Activated CD4-positive, alpha-beta T cell treated with anti-CD3 and anti-CD28 coated beads for 1 hour (primary cell): ENCODE results near the gene RSF1.

Source experiments
- DNase-seq: peaks from one replicate; pipeline ENCODE4 v3.0.0-alpha.2; 2020

RSF1 gene

DNA sequence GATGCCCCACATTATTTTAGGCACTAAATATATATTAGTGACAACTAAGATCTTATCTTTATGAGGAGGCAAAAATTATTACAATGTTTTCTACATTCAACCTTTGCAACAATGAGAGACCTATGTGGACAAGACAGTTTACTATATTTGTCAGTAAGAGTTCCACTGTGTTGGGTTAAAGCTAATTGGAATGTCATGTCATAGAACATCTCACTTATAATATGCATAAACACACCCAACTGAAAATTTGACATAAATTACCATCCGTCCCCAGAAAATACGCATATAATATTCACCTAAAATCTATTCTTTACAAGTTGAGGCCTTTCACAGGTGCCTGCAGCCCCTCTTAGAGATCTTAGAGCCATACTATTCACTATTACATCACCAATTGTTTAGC is 84.0 kb downstream of the RSF1 start:
- no peak for DNase-seq

DNA sequence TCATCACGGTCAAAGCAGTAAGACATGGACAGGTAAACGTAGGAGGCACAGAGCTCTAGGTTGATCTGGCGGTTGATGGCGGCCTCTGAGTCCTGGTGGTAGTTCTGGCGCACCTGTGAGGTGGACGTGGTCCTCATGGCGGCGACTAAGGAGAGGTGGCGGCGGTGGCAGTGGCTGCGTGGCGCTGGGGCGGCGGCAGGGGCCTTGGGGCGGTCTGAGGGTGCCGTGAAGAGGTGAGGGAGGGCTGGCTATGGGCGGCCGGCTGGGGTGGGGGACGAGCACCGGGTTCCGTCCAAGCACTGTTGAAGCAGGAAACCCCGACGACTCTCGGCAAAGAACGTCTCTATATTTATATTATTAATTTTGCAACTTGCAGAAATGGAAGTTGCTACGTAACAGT is 85.6 kb downstream of the RSF1 start:
- DNase-seq = no peak

DNA sequence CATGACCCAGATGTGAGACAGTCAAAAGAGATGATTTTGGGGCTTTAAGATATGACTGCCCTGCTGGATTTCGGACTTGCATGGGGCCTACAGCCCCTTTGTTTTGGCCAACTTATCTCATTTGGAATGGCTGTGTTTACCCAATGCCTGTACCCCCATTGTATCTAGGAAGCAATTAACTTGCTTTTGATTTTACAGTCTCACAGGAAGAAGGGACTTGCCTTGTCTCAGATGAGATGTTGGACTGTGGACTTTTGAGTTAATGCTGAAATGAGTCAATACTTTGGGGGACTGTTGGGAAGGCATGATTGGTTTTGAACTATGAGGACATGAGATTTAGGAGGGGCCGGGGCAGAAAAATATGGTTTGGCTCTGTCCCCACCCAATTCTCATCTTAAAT is 88.4 kb downstream of the RSF1 start:
- DNase-seq = no peak

DNA sequence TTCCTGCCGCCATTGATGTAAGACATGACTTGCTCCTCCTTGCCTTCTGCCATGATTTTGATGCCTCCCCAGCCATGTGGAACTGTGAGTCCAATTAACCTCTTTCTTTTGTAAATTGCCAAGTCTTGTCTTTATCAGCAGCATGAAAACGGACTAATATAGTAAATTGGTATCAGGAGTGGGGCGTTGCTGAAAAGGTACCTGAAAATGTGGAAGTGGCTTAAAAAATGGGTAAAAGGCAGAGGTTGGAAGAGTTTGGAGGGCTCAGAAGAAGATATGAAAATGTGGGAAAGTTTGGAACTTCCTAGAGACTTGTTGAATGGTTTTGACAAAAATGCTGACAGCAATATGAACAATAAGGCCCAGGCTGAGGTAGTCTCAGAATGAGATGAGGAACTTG is 89.7 kb downstream of the RSF1 start:
- DNase-seq = no peak

DNA sequence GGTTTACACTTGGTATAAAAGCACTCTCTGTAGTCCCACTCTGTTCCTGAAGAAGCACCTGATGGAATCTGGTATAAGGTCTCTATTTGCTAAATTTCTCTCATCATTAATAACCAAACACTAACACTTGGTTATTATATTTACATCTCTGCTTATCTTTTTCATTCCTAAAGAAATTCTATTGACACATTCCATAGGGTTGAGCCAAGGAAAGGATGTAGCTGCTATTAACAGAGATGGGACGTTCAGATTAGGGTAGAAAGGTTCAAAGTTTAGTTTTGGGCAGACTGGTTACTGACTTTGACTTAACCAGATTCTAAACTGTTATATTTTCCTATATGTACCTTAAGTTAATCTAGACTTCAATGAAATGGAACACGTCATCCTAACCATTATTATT is 91.5 kb downstream of the RSF1 start:
- no peak for DNase-seq

DNA sequence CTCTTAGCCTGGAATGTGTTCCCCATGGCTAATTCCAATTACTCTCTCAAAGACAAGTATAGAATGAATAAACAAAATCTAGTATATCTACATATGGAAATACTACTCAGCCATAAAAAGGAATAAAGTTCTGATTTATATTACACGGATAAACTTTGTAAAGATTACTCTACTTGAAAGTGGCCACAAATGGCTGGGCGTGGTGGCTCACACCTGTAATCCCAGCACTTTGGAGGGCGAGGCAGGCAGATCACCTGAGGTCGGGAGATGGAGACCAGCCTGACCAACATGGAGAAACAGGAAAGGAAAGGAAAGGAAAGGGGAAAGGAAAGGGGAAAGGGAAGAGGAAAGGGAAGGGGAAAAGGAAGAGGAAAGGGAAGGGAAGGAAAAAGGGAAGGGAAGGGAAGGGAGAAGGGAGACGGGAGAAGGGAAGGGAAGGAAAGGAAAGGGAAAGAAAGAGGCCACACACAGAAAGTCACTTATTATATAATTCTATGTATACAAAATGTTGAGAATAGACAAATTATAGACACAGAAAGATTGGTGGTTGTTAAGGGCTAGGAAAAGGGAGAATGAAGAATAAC is 92.2 kb downstream of the RSF1 start:
- DNase-seq = no peak

DNA sequence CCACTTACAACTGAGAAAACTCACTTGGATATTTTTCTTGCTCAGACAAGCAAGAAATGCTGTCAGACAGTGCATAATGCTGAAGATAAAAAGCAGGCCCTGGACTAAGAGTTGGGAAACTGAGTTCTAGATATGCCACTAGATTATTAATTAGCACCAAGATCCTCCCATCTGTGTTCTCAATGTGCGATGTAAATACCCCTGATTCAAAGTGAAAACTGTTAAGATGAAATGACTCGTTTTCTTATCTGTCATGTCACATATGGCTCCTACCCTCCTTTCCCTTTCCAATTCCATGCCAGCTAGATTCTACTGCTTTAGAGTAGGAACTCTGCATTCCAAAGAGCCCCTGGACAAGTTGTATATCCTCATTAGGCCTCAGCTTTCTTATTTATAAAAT is 94.0 kb downstream of the RSF1 start:
- DNase-seq = no peak

DNA sequence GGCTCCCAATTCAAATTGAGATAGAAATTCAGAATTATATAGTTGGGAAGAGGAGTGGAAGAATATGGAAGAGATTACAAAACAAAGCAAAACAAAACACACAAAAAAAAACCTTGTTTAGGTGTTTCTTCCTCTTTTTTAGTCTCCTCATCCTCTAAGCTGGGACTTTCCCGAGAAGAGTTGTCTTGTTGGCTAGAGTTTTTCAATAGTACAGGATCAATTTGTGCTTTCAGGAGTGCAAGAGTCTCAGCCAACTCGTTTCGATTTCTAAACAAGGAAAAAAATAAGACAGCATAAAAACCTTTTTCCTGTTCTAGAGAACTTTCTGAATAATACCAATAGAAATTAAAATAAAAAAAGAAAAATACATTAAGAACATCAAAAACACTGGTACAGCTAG is 95.1 kb downstream of the RSF1 start:
- no peak for DNase-seq

DNA sequence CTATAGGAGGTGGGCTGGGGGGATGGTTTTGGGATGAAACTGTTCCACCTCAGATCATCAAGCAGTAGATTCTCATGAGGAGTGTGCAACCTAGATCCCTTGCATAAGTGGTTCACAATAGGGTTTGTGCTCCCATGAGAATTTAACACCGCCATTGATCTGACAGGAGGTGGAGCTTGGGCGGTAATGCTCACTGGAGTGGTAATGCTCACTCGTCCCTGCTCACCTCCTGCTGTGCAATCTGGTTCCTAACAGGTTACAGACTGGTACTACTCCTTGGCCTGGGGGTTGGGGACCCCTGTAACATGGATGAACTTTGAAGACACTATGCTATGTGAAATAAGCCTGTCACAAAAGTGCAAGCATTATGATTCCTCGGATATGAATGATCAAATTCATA is 95.9 kb downstream of the RSF1 start:
- no peak for DNase-seq

DNA sequence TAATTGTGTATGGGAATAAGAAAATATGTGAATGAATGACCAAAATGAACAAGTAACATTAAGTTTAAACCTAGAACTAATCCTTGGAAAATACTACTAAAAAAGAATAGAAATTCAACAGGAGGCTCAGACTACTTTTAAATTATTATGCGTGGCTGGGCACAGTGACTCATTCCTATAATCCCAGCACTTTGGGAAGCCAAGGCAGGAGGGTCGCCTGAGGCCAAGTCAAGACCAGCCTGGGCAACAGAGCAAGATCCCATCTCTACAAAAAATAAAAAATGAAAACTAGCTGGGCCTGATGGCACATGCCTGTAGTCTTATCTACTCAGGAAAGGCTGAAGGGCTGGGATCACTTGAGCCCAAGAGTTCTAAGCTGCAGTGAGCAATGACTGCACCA is 97.5 kb downstream of the RSF1 start:
- DNase-seq = no peak

DNA sequence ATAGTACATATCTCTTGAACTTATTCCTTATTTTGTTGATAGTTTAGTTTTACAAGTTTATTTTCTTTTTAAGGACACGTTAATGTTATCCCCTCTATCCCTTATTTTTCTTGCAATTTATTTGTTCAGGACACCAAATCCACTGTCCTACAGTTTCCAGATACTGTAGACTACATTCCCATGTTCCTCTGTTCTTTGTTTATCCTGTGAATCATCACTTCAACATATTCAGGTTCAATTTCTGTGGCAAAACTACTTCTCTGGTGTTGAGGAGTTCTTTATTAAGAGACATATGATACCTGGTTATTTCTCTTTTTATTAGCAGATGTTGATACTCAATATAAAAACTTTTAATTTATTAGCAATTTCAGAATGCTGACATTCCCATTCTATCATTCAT is 110.2 kb downstream of the RSF1 start:
- no peak for DNase-seq

DNA sequence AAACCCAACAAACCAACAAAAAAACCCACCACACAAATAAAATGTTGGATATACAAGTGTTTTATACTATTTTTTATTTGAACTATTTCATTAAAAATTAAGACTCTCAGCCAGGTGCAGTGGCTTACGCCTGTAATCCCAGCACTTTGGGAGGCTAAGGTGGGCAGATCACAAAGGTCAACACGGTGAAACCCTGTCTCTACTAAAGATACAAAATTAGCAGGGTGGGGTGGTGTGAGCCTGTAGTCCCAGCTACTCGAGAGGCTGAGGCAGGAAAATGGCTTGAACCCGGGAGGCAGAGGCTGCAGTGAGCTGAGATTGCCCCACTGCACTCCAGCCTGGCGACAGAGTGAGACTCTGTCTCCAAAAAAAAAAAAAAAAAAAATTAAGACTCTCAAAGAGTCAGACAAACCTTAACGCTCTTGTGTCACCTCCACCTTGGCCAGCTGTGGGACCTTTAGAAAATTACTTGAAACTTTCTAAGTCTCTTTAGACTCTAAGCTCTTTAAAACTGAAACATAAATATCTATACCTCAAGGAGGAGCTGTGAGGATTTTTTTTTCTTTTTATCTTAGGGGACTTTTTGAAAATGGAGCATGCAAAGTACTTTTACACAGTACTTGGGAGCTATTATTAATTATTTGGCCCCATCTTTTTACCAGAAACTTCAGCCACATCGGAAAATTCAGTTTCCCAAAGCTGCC is 114.5 kb downstream of the RSF1 start:
- DNase-seq = no peak

DNA sequence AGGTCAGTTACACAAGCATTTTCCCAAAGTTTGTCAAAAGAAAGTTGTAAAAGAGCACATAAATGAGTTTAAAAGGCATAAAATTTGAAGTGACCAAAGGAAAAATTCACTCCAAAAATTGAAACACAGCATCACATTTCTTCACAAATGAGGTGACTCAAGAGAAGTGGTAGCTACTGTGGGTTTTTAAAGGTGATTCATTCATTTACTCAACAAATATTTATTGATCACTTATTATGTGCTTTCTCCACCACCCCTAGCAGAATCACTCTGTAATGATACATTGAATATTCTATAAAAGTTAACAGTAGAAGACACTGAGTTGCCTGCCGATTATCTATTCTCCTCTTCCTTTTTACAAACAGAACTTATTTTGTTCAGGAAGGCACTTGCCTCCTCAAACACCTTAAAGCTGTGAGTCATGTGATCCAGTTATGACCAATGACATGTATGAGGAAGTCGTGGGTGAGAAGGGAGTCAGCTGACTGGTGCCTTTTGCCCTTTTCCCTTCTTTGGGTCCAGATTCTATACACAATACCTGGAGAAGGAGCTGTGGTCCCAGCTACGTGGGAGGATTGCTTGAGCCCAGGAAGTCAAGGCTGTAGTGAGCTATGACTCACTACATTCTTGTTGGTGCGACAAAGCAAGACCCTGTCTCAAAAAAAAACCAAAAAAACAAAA is 115.2 kb downstream of the RSF1 start:
- DNase-seq = no peak

DNA sequence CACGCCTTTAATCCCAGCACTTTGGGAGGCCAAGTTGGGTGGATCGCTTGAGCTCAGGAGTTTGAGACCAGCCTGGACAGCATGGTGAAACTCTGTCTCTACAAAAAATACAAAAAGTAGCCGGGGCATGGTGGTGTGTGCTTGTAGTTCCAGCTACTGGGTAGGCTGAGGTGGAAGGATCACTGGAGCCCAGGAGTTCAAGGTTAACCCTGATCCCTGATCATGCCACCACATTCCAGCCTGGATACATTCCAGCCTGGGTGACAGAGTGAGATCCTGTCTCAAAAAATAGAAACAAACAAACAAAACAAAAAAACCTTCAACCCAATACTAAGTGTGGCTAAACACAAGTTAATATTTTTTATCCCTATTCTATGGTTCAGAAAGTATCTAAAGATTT is 116.5 kb downstream of the RSF1 start:
- DNase-seq = no peak

DNA sequence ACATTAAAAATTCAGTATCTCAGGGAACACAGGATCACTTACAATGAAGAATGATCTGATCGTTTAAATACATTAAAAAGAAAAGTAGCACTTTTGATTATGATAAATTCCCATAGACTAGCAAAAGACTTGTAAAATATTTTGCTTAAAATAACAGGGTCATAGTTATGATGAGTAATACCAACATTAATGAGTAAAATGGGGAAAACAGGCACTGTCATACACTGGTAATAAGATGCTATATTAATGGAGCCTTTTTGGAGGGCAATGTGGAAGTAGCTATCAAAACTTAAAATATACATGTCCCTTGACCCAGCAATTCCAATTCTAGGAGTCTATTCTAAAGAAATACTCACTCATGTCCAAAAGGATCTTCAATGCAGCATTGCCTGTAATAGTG is 121.1 kb downstream of the RSF1 start:
- DNase-seq = no peak

DNA sequence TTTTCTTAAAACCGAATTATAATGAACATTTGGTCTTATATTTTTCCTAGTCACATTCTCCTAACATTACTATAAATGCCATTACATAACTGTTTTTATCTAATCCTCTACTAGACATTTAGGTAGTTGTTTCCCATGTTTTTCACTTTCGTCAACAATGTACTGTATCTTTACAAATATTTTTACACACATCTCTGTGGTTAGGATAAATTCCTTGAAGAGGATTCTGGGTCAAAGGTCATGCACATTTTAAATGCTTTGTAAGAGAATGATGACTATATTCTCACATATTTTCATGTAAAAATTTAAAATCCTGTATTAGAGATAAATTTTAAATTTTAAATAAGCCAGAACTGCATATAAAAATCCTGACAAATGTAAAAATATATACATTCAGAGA is 121.6 kb downstream of the RSF1 start:
- DNase-seq = no peak

DNA sequence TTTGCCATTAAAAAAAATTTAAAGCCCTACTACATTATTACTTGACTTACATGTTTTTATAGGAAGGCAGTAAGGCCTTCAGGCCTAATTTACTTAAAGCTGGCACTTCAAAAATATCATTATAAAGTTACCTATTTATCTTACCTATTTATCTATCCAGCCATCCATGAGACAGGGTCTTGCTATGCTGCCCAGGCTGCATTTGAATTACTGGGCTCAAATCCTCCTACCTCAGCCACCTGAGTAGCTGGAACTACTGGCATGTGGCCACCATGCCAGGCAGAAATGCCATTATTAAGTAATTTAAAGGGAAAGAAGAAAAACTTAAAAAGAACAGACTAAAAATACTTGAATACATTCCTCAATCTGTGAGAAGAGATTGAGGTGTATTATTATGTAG is 122.7 kb downstream of the RSF1 start:
- DNase-seq = no peak

DNA sequence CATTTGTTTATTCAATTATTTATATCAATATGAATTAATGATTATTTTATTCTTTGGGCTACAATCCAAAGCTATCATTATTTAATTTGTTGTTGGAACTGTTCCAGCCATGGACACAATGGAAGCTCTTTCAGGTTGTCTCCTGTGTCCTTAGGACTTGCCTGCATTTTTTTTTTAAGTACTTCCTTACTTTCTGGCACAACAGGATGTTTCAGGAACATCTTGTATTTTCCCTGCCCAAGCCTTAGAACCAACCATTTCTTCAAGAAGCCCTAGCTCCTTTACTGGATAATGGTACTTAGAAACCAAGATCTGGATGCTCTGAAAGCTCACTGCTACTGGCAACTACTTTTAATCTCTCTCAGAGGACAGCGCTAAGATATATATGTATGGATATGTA is 125.1 kb downstream of the RSF1 start:
- DNase-seq = no peak

DNA sequence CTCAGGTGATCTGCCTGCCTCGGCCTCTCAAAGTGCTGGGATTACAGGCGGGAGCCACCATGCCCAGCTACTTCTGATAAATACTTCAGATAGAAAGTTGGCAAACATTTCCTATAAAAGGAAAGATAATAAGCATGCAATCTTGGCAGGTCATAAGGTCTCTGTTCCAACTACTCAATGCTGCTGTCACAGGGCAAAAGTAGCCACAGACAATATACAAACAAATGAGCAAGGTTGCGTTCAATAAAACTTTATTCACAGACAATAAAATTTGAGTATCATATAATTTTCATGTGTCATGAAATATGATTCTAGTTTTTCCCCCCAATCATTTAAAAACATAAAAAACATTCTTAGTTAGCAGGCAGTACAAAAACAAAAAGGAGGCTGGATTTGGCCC is 129.9 kb downstream of the RSF1 start:
- no peak for DNase-seq

DNA sequence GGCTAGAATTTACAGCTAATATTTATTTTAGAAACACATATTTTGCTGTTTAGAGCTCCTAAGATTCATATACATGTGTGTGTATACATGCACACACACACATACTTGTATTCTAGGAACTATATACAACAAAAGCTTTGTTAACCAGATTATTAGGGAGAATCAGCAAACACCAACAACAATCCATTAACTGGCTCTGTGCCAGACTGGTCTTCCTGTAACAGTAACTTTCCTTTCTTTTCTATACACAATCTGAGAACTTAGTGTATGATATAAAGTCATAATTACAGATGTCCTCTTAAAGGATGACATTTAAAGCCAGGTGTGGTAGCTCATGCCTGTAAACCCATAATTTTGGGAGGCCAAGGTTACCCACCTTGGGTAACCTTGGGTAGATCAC is 133.4 kb downstream of the RSF1 start:
- no peak for DNase-seq

DNA sequence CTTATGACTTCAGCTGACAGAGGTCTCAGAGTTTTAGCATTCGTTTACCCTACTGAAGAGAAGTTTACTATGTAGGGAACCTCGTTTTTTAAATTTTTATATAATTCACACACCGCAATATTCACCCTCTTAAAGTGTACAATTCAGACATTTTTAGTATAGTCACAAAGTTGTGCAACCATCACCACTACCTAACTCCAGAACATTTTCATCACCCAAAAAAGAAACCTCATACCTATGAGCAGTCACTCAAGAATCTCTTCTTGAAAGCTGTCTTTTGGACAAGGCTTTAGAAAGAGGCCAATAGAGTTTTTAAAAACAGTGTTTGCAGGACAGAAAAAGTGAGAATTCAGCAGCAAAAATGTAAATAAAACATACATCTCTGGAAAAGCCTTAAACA is 143.4 kb downstream of the RSF1 start:
- no peak for DNase-seq

DNA sequence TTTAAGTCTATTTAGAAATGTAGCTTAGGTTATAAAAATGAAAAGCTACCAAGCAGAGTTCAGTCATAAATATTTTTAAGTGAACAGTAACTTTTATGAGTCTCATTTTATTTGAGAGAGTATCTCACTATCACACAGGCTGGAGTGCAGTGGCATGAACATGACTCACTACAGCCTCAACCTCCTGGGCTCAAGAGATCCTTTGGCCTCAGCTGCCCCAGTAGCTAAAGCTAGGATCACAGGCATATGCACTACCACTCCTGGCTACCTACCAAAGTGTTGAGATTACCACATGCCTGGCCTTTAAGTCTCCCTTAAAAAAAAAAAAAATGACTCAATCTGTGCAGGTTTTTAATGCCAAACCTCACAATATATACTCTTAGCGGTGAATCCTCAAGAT is 148.3 kb downstream of the RSF1 start:
- no peak for DNase-seq

DNA sequence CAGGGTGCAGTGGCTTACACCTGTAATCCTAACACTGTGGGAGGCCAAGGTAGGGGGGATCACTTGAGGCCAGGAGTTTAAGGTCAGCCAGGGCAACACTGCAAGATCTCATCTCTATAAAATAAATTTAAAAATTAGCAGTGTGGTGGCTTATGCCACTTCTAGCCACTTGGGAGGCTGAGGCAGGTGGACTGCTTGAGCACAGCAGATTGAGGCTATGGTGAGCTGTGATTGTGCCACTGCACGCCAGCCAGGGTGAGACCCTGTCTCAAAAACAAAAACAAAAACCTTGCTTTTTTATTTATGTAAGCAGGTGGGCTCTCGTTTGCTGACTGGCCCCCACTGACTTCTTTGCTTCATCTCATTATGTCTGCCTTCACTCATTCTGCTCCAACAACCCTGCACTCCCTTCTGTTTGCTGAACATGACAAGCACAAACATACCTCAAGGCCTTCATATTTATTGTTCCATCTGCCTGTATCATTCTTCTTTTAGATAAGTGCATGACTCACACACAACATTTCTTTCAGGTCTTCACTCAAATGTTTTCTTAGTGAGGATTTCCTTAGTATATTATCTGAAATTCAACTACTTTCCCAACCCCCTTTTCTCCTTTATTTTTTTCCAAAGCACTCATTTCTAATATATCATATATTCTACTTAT is 150.5 kb downstream of the RSF1 start:
- DNase-seq = no peak

DNA sequence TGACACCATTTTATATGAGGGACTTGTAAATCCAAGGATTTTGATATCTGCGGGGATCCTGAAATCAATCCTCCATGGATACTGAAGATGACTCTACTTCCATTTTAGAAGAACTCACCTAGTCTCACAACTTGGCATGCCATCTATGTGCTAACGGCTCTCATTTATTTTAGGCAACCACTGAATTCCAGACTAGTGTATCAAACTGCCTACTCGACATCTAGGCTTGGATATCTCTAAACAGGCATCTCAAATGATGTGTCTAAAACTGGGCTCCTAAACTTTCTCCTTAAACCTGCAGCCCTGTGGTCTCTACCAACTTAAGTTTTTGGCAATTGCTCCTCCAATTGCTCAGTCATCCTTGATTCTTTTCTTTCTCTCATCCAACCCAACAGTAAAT is 151.8 kb downstream of the RSF1 start:
- DNase-seq = no peak
